ENCODE measurements around the gene ATG16L2.

Gene ATG16L2

DNA sequence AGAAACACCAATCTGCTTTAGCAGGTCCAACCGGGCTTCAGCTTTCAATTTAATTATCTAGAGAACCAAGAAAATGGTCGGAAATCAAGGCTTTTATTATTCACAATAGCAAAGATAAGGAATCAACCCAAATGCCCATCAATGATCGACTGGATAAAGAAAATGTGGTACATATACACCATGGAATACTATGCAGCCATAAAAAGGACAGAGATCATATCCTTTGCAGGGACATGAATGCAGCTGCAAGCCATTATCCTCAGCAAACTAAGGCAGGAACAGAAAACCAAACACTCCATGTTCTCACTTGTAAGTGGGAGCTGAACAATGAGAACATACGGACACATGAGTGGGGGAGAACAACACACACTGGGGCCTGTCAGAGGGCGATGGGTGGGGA lies 53.8 kb downstream of the ATG16L2 start:
- Histone ChIP-seq H3K79me2 (ENCODE audit: control insufficient read depth, low read length) (peaks cover 1% of the 10 kb centered on the region; the same call in 1 of the 2 replicates), H3K4me1 (ENCODE audit: control insufficient read depth, low read length) (no peaks in the 10 kb centered on the region), H3K27me3 (ENCODE audit: control insufficient read depth, low read length) (no peaks in the 10 kb centered on the region), H3K36me3 (ENCODE audit: control insufficient read depth, low read length) (peaks cover 80% of the 10 kb centered on the region), H3K4me2 (ENCODE audit: low read length) (no peak overlapping the region), H3K4me3 (ENCODE audit: low read length) (no peak overlapping the region), H3K9me3 (ENCODE audit: control insufficient read depth, insufficient read depth, low read length) (no peaks in the 10 kb centered on the region), H4K20me1 (ENCODE audit: control insufficient read depth, insufficient read depth, low read depth, low read length) (no peaks in the 10 kb centered on the region), H3F3A (ENCODE audit: control insufficient read depth, insufficient read depth) (peaks cover 4% of the 10 kb centered on the region), H3K9me2 (replicated peaks; ENCODE audit: control insufficient read depth, low read length) (no peaks in the 10 kb centered on the region), H3K27ac (ENCODE audit: low read depth, low read length) (no peak overlapping the region)
- TF ChIP-seq, protein P1, sequence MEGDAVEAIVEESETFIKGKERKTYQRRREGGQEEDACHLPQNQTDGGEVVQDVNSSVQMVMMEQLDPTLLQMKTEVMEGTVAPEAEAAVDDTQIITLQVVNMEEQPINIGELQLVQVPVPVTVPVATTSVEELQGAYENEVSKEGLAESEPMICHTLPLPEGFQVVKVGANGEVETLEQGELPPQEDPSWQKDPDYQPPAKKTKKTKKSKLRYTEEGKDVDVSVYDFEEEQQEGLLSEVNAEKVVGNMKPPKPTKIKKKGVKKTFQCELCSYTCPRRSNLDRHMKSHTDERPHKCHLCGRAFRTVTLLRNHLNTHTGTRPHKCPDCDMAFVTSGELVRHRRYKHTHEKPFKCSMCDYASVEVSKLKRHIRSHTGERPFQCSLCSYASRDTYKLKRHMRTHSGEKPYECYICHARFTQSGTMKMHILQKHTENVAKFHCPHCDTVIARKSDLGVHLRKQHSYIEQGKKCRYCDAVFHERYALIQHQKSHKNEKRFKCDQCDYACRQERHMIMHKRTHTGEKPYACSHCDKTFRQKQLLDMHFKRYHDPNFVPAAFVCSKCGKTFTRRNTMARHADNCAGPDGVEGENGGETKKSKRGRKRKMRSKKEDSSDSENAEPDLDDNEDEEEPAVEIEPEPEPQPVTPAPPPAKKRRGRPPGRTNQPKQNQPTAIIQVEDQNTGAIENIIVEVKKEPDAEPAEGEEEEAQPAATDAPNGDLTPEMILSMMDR (IDR thresholded peaks at IDR 0.05; ENCODE audit: low read depth, low read length, poor library complexity, severe bottlenecking): no peak
- TF ChIP-seq EZH2phosphoT487 (IDR thresholded peaks at IDR 0.05; ENCODE audit: borderline replicate concordance, low read length): no peak

DNA sequence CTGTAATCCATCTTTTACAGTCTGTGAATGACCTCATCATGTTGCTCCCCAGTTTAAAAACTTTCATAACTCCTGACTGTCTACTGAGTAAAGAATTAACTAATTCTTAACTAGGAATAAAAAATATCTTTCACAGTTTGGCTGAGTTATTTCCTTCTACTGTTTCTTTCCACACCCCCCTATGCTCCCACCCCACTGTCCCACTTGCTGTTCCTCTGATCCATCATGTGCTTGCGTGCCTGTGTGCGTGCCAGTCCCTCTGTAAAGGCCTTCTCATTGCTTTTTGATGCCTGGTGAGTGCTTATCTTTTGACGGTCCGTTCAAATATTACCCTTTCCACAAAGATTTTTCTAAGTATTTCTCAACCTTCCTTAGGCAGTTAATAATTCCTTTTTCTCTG lies 55.6 kb downstream of the ATG16L2 start:
- Histone ChIP-seq H3K27me3 (ENCODE audit: control insufficient read depth, low read length) (no peaks in the 10 kb centered on the region), H3K79me2 (ENCODE audit: control insufficient read depth, low read length) (no peaks in the 10 kb centered on the region), H4K20me1 (ENCODE audit: control insufficient read depth, insufficient read depth, low read depth, low read length) (no peaks in the 10 kb centered on the region), H3K36me3 (ENCODE audit: control insufficient read depth, low read length) (peaks cover 91% of the 10 kb centered on the region), H3F3A (ENCODE audit: control insufficient read depth, insufficient read depth) (peaks cover 8% of the 10 kb centered on the region), H3K4me3 (ENCODE audit: low read length) (no peak overlapping the region), H3K9me3 (ENCODE audit: control insufficient read depth, insufficient read depth, low read length) (no peaks in the 10 kb centered on the region), H3K27ac (ENCODE audit: low read depth, low read length) (no peak overlapping the region), H3K4me2 (ENCODE audit: low read length) (no peak overlapping the region), H3K9me2 (replicated peaks; ENCODE audit: control insufficient read depth, low read length) (no peaks in the 10 kb centered on the region), H3K4me1 (ENCODE audit: control insufficient read depth, low read length) (no peaks in the 10 kb centered on the region)
- no peak for TF ChIP-seq EZH2phosphoT487 (IDR thresholded peaks at IDR 0.05; ENCODE audit: borderline replicate concordance, low read length)
- TF ChIP-seq, protein P1 (IDR thresholded peaks at IDR 0.05; ENCODE audit: low read depth, low read length, poor library complexity, severe bottlenecking): no peak

DNA sequence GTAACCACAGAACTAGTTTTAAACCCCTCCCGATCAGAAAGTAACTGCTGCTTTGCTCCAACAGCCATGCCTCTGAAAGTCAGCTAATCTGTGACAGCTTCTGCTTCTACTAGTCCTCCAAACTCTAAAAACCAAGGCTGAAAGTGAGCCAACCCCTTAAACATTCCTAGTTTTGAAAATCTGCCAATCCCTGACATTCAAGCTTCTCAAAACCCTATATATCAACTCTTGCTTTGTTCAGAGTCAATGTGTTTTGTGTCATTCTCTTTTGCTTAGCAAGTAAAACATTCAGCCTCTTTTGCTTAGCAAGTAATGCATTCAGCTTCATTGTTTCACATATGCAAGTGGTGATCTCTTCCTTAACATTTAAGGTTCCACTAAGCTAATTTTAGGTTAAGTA lies 56.9 kb downstream of the ATG16L2 start:
- H3K9me2 ChIP-seq (replicated peaks; ENCODE audit: control insufficient read depth, low read length): no peaks in the 10 kb centered on the region
- no peaks in the 10 kb centered on the region for H3K27me3 ChIP-seq (ENCODE audit: control insufficient read depth, low read length)
- no peak for TF ChIP-seq EZH2phosphoT487 (IDR thresholded peaks at IDR 0.05; ENCODE audit: borderline replicate concordance, low read length)
- TF ChIP-seq, protein P1 (IDR thresholded peaks at IDR 0.05; ENCODE audit: low read depth, low read length, poor library complexity, severe bottlenecking): no peak
- no peaks in the 10 kb centered on the region for H3K79me2 ChIP-seq (ENCODE audit: control insufficient read depth, low read length)
- no peaks in the 10 kb centered on the region for H4K20me1 ChIP-seq (ENCODE audit: control insufficient read depth, insufficient read depth, low read depth, low read length)
- H3K27ac ChIP-seq (ENCODE audit: low read depth, low read length): no peak overlapping the region
- peaks cover 8% of the 10 kb centered on the region; the same call in 1 of the 2 replicates for H3F3A ChIP-seq (ENCODE audit: control insufficient read depth, insufficient read depth)
- no peak overlapping the region for H3K4me3 ChIP-seq (ENCODE audit: low read length)
- H3K4me2 ChIP-seq (ENCODE audit: low read length): no peak overlapping the region
- H3K4me1 ChIP-seq (ENCODE audit: control insufficient read depth, low read length): no peaks in the 10 kb centered on the region
- peaks cover 91% of the 10 kb centered on the region for H3K36me3 ChIP-seq (ENCODE audit: control insufficient read depth, low read length)
- H3K9me3 ChIP-seq (ENCODE audit: control insufficient read depth, insufficient read depth, low read length): no peaks in the 10 kb centered on the region

Measured in DOHH2 (cell line).